ENCODE measurements around the gene CNOT11.

GRCh38 chr2:101302016-101302415 lies 49.3 kb downstream of the CNOT11 start:
- no peak for TF ChIP-seq POLR2A (IDR thresholded peaks at IDR 0.05; ENCODE audit: control extremely low read depth in 1 of 2, low read depth in 2 of 2, low read length in 2 of 2)
- no peak for TF ChIP-seq CTCF (IDR thresholded peaks at IDR 0.05; ENCODE audit: control extremely low read depth in 1 of 3, insufficient read depth in 1 of 3, low read depth in 1 of 3, low read length in 3 of 3)
